NCI-H82 (cell line): ENCODE data around the gene SEC63.
"Not testable (repeated sequence)": the region's sequence is repeated elsewhere in the genome, so short reads cannot be mapped to it uniquely, and the experiment has no call there.

Experiments used
- DNase-seq: peaks from one replicate; lab custom pipeline; 2025; lab: John Stamatoyannopoulos, UW

Gene SEC63

DNA sequence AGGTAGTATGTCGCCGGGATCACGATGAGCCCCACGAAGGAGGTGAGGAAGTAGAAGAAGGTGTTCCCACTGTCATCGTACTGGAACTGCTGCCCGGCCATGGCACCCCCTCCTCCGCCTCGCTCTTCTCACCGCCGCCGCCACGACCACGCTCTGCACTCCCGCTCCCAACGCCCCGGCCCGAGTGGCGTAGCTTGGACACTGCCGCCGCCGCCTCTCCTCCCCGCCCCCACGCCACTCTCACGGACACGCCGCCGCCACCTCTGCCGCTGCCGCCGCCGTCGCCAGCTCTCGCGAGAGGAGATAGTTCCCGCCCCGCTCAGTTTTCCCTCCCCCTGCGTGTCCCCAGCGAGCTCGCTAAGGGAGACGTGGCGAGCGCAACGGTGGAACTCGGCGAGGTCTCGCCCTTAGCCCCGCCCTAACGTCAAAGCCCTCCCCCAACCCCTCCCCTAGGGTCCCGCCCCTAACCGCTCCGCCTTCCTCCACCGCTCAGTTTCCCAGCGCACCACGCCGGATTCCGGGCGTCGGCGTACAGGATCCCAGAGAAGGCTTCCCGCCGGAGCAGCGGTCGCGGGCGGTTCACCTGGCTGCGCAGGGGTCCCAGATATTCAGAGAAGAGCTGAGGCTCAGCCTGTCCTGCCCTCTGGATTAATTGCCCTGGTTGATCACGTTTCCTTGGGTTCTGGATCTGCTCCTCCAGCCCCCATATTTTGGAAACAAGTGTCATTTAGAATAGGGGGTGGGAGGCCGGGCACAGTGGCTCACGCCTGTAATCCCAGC lies at the start of gene SEC63:
TSS of gene SEC63 (minus strand) at position 300 of the 780 bp plus-strand sequence. CDS start at position 101, 199 bp downstream.
- DNase-seq: peak; percentile 99

- no peak for DNase-seq
Observed at GRCh38 chr6:108005961-108006360, 48.0 kb upstream of the SEC63 start.

GRCh38 chr6:108004861-108005260 lies 46.9 kb upstream of the SEC63 start:
- DNase-seq: no peak

- peak; percentile 92 for DNase-seq
Observed at GRCh38 chr6:108002365-108003221, 44.6 kb upstream of the SEC63 start.

- DNase-seq: no peak
Observed at GRCh38 chr6:108001696-108002231, 43.8 kb upstream of the SEC63 start.

DNA sequence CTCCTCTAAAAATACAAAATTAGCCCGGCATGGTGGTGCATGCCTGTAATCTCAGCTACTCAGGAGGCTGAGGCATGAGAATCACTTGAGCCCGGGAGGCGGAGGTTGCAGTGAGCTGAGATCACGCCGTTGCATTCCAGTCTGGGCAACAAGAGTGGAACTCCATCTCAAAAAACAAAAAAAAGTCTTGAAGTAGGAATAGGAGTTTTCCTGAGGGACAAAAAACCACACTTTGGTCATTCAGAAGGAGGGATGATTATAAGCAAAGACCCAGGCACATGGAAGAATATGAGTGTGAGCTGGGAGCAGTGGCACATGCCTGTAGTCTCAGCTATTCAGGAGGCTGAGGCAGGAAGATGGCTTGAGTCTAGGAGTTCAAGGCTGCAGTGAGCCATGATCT lies 42.3 kb upstream of the SEC63 start:
- DNase-seq: not testable (repeated sequence)

DNA sequence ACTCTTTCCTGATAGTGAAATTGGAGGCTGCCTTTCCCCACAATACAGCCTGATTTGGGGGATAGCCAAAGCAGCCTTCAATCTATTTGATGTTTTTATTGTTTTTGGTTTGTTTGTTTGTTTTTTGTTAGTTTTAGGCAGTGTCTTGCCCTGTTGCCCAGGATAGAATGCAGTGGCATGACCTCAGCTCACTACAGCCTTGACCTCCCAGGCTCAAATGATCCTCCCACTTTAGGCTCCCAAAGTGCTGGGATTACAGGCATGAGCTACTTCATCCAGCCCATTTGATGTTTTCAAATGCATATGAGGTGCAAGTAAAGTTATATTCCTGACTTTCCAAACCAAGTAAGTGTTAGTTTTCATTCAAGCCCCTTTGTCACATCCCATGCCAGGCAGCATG lies 41.3 kb upstream of the SEC63 start:
- DNase-seq: no peak

- DNase-seq: no peak
Observed at GRCh38 chr6:107991772-107992550, 34.0 kb upstream of the SEC63 start.

DNA sequence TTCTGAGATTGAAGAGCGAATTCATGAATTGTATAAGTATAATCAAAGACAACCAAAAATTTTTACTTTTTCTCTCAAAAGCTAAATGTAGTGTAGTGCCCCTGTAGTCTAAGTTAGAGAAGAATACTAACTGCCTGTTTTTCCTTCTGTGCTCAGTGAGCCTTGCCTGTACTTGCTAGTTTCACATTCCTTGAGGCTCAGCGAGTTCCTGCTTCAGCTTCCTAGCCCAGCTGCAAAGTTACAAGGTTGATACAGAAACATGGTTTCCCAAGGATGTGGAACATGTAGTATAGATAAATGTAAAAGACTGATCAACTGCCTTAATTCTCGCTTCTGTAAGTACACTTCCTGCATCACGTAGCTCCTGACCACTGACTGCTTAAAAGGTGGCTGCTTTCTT lies 33.1 kb upstream of the SEC63 start:
- no peak for DNase-seq

- DNase-seq: not testable (repeated sequence)
Observed at GRCh38 chr6:107990587-107990986, 32.6 kb upstream of the SEC63 start.

- DNase-seq: no peak
Observed at GRCh38 chr6:107989166-107990094, 31.4 kb upstream of the SEC63 start.

- no peak for DNase-seq
Observed at GRCh38 chr6:107988570-107988969, 30.6 kb upstream of the SEC63 start.

- no peak for DNase-seq
Observed at GRCh38 chr6:107987805-107988204, 29.8 kb upstream of the SEC63 start.

DNA sequence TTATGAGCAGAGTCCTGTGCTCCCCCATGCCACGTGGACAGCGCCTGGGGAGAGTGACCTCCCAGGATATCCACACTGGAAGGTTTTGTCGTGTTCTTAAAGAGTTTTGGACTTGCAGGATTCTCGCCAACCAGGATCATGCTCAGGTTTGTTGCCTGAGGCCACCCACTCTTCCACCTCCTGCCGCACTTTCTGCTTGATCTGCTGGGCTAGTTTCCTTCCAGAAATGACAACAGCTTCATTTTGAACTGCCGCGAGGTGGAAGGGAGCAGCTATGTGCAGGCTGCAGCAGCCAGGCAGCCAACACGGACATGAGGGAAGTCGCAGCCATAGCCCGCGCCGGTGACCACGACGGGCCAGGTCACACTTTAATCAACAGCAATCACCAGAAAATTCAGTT lies 27.7 kb upstream of the SEC63 start:
- no peak for DNase-seq

DNA sequence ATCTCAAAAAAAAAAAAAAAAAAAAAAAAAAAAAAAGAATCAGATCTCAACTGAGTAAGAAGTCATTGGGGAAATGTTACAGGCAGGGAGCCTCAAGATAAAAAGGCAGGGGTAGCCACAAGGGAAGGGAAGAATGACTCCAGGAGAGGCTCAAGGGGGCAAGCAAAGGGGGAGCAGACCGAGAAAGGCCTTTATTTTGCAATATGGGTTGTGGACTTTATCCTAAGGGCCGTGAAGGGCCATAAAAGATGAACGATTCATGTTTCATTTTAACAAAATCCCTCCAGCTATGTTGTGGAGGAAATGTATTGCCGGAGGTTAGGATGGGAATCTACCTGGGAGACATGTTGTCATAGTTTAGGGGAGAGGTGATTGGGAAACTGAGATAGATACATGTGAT lies 25.8 kb upstream of the SEC63 start:
- DNase-seq: no peak

DNA sequence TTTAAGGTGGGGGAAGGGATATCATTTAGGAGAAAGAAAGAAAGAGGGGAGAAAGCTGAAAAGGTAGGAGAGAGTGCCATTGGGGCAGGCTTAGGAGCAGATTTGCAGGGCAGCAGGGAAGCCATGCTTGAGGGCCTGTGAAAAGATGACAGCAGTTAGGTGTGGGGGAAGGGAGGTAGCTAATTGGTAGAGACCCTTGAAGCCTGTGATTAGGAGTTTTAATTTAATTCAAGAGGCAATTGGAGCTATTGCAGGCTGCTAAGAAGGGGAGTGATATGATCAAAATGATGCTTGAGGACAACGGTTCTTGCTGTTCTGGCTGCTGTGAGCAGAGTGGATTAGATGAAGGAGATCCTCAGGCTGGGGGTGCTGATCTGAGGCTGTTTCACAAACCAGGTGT lies 24.5 kb upstream of the SEC63 start:
- peak; percentile 83 for DNase-seq

GRCh38 chr6:107981695-107982094 lies 23.7 kb upstream of the SEC63 start:
- no peak for DNase-seq

GRCh38 chr6:107977283-107977682 lies 19.3 kb upstream of the SEC63 start:
- DNase-seq: peak; percentile 82

- peak; percentile 82 for DNase-seq
Observed at GRCh38 chr6:107976155-107976783, 18.3 kb upstream of the SEC63 start.

DNA sequence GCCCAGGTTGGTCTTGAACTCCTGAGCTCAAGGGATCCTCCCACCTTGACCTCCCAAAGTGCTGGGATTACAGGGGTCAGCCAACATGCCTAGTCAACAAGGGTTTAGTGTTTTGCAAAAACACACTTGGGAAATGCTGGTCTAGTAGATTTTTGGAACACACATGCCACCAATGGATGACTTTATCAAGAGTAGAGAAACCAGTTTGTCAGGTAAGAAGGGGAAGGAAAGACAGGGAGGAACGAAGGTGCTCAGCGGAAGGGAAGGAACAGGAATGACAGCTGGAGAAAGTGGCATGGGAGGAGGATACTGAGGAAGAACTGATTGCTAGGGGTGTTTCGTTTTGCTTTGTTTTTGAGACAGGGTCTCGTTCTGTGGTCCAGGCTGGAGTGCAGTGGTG lies 15.6 kb upstream of the SEC63 start:
- DNase-seq: no peak
